ENCODE data around the gene MRTFA. TPM values are rescaled to one million over a fixed set of nuclear protein-coding genes. Genes with fewer than 3 reads are reported as not detected.

The MRTFA gene
- total and polyA plus RNA-seq, 9 of the 15 experiments (the other 6 are each of a cell fraction or from before 2014, with no cell fraction given): 0.84 to 21.1 (median 3.7) TPM

- no peak for TF ChIP-seq FOSL1 (tag; conservative IDR thresholded peaks at IDR 0.05)
- TF ChIP-seq NR3C1 (CRISPR knock-in tag; IDR thresholded peaks at IDR 0.05): no peak
- no peak for TF ChIP-seq HOXB6 (CRISPR knock-in tag; IDR thresholded peaks at IDR 0.05; ENCODE audit: borderline replicate concordance)
- TF ChIP-seq NFE2L1 (tag; IDR thresholded peaks at IDR 0.05; ENCODE audit: borderline replicate concordance, low read depth): no peak
- no peak for TF ChIP-seq XRCC5 (IDR thresholded peaks at IDR 0.05; ENCODE audit: low read depth, low read length)
- no peak for TF ChIP-seq ZBTB1 (CRISPR knock-in tag; IDR thresholded peaks at IDR 0.05; ENCODE audit: borderline replicate concordance, low read depth)
- no peak for TF ChIP-seq STAT5B (CRISPR knock-in tag; IDR thresholded peaks at IDR 0.05)
- TF ChIP-seq, protein P1, sequence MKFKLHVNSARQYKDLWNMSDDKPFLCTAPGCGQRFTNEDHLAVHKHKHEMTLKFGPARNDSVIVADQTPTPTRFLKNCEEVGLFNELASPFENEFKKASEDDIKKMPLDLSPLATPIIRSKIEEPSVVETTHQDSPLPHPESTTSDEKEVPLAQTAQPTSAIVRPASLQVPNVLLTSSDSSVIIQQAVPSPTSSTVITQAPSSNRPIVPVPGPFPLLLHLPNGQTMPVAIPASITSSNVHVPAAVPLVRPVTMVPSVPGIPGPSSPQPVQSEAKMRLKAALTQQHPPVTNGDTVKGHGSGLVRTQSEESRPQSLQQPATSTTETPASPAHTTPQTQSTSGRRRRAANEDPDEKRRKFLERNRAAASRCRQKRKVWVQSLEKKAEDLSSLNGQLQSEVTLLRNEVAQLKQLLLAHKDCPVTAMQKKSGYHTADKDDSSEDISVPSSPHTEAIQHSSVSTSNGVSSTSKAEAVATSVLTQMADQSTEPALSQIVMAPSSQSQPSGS (CRISPR knock-in tag; IDR thresholded peaks at IDR 0.05): no peak
- TF ChIP-seq CBFA2T3 (IDR thresholded peaks at IDR 0.05): peak; percentile 60
- TF ChIP-seq ZNF280A (IDR thresholded peaks at IDR 0.05; ENCODE audit: low read depth, partially characterized antibody): no peak
- peak; percentile 52 for TF ChIP-seq ARID1B (IDR thresholded peaks at IDR 0.05)
- peak; percentile 30 for TF ChIP-seq TCF3 (CRISPR knock-in tag; IDR thresholded peaks at IDR 0.05)
- TF ChIP-seq EZH2 (IDR thresholded peaks at IDR 0.05; ENCODE audit: borderline replicate concordance, low read depth, low read length): no peak
- no peak for TF ChIP-seq VEZF1 (CRISPR knock-in tag; IDR thresholded peaks at IDR 0.05)
- peak; percentile 91 for TF ChIP-seq PRDM10 (IDR thresholded peaks at IDR 0.05; ENCODE audit: partially characterized antibody)
- TF ChIP-seq CBFA2T2 (conservative IDR thresholded peaks at IDR 0.05): peak; percentile 31
- TF ChIP-seq ZNF3 (CRISPR knock-in tag; IDR thresholded peaks at IDR 0.05): no peak
- TF ChIP-seq SMAD4 (CRISPR knock-in tag; conservative IDR thresholded peaks at IDR 0.05): no peak
- TF ChIP-seq ZBTB26 (CRISPR knock-in tag; IDR thresholded peaks at IDR 0.05): no peak
Observed at GRCh38 chr22:40610329-40610850, 26.1 kb downstream of the MRTFA start (continued).
